NCI-H2196 treated with DMSO at 0.1 percent for 48 hours (cell line): ENCODE measurements around the gene FBXO47.
"Not testable (repeated sequence)": the region's sequence is repeated elsewhere in the genome, so short reads cannot be mapped to it uniquely, and the experiment has no call there.

Source experiments
- DNase-seq: peaks from one replicate; lab custom pipeline; 2025; ENCODE audit not compliant: unreplicated experiment; lab: John Stamatoyannopoulos, UW

FBXO47 gene

GRCh38 chr17:38922538-38923297, 44.5 kb downstream of the FBXO47 start:
- no peak for DNase-seq

GRCh38 chr17:38921756-38922411, 45.3 kb downstream of the FBXO47 start:
- DNase-seq: no peak

DNA sequence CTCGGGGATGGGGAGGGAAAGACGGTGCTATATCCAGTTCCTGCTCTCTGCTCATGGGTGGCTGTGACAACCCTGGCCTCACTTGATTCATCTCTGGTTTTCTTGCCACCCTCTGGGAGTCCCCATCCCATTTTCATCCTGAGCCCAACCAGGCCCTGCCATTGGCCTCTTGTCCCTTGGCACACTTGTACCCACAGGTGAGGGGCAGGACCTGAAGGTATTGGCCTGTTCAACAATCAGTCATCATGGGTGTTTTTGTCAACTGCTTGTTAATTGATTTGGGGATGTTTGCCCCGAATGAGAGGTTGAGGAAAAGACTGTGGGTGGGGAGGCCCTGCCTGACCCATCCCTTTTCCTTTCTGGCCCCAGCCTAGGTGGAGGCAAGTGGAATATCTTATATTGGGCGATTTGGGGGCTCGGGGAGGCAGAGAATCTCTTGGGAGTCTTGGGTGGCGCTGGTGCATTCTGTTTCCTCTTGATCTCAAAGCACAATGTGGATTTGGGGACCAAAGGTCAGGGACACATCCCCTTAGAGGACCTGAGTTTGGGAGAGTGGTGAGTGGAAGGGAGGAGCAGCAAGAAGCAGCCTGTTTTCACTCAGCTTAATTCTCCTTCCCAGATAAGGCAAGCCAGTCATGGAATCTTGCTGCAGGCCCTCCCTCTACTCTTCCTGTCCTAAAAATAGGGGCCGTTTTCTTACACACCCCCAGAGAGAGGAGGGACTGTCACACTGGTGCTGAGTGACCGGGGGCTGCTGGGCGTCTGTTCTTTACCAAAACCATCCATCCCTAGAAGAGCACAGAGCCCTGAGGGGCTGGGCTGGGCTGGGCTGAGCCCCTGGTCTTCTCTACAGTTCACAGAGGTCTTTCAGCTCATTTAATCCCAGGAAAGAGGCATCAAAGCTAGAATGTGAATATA, 46.6 kb downstream of the FBXO47 start:
- no peak for DNase-seq

DNA sequence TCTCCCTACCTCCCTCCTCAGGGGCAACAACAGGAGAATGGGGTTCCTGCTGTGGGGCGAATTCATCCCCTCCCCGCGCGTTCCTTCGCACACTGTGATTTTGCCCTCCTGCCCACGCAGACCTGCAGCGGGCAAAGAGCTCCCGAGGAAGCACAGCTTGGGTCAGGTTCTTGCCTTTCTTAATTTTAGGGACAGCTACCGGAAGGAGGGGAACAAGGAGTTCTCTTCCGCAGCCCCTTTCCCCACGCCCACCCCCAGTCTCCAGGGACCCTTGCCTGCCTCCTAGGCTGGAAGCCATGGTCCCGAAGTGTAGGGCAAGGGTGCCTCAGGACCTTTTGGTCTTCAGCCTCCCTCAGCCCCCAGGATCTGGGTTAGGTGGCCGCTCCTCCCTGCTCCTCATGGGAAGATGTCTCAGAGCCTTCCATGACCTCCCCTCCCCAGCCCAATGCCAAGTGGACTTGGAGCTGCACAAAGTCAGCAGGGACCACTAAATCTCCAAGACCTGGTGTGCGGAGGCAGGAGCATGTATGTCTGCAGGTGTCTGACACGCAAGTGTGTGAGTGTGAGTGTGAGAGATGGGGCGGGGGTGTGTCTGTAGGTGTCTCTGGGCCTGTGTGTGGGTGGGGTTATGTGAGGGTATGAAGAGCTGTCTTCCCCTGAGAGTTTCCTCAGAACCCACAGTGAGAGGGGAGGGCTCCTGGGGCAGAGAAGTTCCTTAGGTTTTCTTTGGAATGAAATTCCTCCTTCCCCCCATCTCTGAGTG, 47.7 kb downstream of the FBXO47 start:
- DNase-seq: no peak

GRCh38 chr17:38918916-38919315, 48.3 kb downstream of the FBXO47 start:
- DNase-seq: no peak

- DNase-seq: no peak
These were observed 48.9 kb downstream of the FBXO47 start for GRCh38 chr17:38918129-38918913.

- DNase-seq: no peak
These were observed 49.9 kb downstream of the FBXO47 start for GRCh38 chr17:38917259-38917658.

DNA sequence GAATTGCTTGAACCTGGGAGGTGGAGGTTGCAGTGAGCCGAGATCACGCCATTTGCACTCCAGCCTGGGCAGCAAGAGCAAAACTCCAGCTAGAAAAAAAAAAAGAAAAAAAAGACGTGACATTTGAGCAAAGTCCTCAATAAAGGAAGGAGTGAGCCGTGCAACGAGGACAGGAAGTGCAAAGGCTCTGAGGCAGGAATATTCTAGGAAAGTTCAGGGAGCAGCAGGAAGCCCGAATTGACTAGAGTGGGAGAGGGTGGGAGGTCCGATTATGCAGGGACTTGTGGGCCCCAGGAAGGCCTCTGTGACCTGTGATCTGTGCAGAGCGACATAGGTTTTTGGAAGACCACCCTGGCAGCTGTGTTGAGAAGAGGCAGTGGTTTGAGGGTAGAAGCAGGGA, 50.4 kb downstream of the FBXO47 start:
- no peak for DNase-seq

DNA sequence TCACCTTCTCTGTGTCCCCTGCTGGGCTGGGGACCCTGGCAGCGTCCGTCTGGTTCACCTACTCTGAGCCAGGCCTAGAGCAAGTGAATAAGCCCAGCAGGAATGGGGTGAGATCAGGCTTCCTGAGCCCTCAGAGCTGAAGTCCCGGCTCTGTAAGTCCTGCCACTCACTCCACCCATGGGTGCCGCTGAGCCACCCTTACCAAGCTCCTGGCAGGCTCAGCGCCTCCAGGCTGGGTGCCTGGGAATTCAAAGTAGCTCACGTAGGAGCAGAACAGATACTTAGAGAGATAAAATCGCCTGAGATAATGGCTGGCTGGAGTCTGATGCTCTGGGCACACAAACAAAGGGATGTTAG, 51.6 kb downstream of the FBXO47 start:
- no peak for DNase-seq

DNA sequence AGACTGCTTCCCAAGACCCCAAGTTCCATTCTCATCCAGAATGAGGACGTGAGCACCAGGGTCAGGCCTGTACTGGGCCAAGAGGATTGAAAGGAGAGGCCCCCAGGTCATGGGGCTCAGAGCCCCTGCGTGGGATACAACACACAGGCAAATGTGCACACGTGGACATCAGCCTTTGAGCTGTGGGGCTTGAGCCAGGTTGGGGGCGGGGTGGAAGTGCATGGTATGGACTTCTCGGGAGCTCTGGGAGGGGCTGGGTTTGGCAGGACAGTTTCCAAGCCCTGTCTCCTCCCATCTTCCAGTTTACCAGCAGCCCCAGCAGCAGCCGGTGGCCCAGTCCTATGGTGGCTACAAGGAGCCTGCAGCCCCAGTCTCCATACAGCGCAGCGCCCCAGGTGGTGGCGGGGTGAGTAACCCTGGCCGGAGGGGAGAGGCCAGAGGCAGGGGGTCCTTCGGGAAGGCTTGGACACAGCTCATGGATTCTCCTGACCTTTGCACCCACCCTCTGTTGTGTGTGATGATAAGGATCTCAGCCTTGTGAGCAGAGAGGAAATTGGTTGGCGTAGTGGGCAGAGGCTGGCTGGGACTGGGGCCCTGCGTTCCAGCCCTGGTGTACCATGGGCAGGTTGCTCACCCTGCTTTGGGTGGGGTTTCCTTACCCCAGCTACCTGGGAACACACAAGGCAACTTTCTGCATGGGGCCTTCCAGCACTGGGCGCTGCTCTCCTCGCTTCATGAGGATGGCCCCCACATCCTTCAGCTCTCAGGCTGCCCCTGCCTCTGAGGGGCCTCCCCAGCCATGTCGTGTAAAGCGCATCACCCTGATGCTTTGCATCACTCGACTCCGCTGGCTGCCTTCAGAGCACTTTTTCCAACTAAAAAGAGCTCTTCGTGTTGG, 52.2 kb downstream of the FBXO47 start:
- DNase-seq: no peak

- DNase-seq: no peak
These were observed 54.9 kb downstream of the FBXO47 start for GRCh38 chr17:38912221-38912813.

DNA sequence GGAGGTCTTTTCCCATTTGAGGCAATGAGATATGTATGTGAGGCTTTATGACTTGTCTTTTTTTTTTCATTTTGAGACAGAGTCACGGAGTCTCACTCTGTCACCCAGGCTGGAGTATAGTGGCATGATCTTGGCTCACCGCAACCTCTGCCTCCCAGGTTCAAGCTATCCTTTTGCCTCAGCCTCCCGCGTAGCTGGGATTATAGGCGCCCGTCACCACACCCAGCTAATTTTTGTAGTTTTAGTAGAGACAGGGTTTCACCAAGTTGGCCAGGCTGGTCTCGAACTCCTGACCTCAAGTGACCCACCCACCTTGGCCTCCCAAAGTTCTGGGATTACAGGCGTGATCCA, 55.5 kb downstream of the FBXO47 start:
- not testable (repeated sequence) for DNase-seq

DNA sequence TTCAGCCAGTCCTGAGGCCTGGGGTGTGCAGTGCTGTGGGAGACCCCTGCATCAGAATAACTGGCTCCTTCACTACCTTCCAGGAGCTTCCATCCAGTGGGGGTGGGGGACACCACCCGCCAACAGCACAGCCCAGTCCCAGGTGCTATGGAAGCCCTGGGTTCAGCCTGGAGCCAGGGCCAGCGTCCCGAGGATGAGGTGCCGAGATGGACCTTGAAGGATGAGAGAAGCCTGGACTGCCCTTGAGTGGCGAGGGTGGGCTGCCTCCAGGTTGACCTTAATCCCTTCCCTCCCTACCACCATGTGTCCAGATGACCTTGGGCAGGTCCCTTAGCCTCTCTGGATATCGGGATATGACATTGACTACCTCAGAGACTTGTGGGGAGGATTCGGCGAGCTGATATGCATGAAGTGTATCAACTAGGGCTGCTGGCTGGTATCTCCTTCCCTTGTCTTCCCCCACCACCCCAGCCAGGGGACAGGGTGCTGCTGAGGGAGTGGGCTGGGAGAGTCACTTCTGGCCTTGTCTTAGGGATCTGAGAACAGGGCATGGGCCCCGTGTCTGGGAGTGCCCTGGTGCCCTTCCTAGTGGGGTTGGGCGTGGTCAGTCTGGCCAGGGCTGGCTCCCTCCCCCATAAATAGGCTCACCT, 56.0 kb downstream of the FBXO47 start:
- DNase-seq: no peak

GRCh38 chr17:38910325-38910724, 56.9 kb downstream of the FBXO47 start:
- DNase-seq: no peak

DNA sequence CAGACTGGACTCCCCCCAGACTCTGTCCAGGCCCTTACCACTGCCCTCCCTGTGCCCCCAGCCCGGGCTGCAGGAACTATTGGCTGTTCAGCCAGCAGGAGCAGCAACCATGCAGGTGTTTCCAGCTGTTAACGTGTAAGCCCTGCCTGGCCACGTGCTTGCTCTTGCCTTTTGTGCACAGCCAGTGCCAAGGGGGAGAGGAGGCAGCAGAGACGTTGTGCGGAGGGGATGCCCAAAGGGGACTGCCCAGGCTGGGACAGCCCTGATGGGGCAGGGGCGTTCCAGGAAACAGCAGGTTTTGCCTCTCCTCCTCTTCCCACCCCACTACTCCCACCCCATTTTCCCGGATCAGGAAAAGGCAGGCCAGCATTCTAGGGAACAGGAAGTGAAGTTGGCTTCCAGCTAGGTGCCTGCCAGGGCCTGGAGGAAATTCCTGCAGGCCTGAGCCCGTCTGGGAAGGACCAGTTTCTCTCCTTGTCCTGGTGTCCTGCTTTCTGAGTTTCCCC, 58.5 kb downstream of the FBXO47 start:
- DNase-seq: no peak

DNA sequence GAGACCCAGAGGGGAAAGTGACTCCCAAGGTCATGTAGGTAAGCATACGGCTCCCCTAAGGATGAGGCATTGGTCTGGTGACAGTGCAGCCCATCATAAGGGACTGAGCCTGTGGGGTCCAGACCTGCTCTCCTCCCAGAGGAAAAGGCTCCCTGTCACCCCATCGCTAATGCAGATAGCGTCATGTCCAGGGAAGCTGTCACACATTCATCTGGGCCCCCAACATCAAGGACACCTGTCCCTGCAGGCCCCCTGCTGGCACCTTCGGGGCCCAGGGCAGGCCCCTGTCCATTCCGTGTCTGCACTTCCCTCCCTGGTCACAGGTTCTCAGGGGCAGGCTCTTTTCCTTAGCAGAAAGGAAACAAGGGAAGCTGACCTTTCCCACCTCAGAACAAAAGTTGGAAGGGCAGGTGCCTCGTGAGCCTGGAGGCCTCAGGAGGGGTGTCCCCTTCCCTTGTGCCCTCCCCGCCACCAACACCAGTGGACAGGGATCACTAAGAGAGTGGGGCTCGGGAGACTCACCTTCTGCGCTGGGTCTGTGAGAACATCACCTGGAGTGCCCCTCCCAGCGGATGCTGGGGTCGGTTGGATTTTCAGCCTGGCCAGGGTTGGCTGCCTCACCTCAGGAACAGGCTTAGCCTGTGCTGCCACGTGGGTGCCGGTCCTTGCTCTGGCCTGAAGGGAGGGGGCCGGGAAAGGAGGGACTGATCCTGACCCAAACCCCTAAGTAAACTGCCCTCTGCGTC, 59.1 kb downstream of the FBXO47 start:
- DNase-seq: no peak

GRCh38 chr17:38906460-38907228, 60.6 kb downstream of the FBXO47 start:
- DNase-seq: no peak
